Measurements from ENCODE around the gene ADD2.
"Not testable (repeated sequence)": the region's sequence is repeated elsewhere in the genome, so short reads cannot be mapped to it uniquely, and the experiment has no call there.

ADD2 gene

GRCh38 chr2:70745276-70745825 lies 22.6 kb downstream of the ADD2 start:
- TF ChIP-seq, protein P1, sequence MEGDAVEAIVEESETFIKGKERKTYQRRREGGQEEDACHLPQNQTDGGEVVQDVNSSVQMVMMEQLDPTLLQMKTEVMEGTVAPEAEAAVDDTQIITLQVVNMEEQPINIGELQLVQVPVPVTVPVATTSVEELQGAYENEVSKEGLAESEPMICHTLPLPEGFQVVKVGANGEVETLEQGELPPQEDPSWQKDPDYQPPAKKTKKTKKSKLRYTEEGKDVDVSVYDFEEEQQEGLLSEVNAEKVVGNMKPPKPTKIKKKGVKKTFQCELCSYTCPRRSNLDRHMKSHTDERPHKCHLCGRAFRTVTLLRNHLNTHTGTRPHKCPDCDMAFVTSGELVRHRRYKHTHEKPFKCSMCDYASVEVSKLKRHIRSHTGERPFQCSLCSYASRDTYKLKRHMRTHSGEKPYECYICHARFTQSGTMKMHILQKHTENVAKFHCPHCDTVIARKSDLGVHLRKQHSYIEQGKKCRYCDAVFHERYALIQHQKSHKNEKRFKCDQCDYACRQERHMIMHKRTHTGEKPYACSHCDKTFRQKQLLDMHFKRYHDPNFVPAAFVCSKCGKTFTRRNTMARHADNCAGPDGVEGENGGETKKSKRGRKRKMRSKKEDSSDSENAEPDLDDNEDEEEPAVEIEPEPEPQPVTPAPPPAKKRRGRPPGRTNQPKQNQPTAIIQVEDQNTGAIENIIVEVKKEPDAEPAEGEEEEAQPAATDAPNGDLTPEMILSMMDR (IDR thresholded peaks at IDR 0.05; ENCODE audit: control insufficient read depth, insufficient read depth, low read depth, low read length, missing control alignments): no peak
- DNase-seq (ENCODE audit: low read depth): no peak
- H3K4me3 ChIP-seq (ENCODE audit: control insufficient read depth, low read depth, low read length): no peak overlapping the region

DNA sequence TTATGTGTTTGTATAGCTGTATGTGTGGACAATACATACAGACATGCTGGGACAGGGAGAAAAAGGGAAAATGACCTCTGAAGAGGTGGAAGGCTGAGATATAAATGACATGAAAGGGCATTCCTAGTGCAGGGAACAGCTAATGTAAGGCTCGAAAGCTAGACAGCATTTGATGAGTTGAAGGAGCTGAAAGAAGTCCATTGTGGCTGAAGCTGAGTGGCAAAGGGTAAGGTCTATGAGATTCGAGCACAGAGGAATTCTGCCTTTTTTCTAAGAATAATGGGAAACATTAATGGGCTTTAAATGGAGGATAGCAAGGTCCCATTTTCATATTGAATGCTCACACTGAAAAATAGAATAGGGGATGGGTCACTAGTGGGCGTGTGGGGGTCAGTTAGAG lies 23.6 kb downstream of the ADD2 start:
- no peak for DNase-seq (ENCODE audit: low read depth)
- TF ChIP-seq, protein P1 (IDR thresholded peaks at IDR 0.05; ENCODE audit: control insufficient read depth, insufficient read depth, low read depth, low read length, missing control alignments): no peak
- no peak overlapping the region for H3K4me3 ChIP-seq (ENCODE audit: control insufficient read depth, low read depth, low read length)

DNA sequence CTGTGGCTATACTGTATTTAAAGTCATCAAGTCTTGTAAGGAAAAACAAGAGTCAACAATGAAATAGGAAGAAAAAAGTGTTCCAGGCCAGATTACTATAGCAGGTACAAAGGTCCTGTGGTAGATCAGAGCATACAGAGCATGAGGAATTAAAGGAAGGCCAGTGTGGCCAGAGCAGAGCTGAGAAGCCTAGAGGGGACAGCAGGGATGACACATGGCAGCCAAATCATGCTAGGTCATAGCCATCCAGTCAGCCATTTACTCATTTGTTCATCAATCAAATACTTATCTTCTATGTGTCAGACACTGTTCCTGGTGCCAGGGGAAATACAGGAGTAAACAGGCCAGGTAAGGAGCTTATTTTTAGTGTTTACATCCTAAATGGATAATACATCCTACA lies 24.3 kb downstream of the ADD2 start:
- H3K4me3 ChIP-seq (ENCODE audit: control insufficient read depth, low read depth, low read length): no peak overlapping the region
- TF ChIP-seq, protein P1 (IDR thresholded peaks at IDR 0.05; ENCODE audit: control insufficient read depth, insufficient read depth, low read depth, low read length, missing control alignments): no peak
- DNase-seq (ENCODE audit: low read depth): no peak

DNA sequence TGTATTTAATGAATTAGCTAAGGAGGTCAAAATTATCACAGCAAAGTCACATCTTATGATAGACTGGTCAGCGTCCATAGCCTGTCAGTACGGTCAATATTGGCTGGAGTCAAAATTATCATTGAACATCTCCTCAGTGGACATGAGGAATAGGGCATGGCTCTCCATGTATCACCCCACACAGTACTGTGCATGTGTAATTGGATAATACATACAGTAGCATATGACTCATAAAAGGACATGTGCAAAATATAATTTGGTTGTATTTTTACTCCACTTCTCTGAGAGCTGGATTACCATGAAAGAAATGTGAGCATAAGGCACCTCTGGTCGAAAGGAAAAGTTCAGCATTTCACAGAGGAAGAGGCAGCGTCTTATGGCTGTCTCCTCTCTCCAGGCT lies 24.9 kb downstream of the ADD2 start:
- TF ChIP-seq, protein P1 (IDR thresholded peaks at IDR 0.05; ENCODE audit: control insufficient read depth, insufficient read depth, low read depth, low read length, missing control alignments): no peak
- DNase-seq (ENCODE audit: low read depth): no peak
- H3K4me3 ChIP-seq (ENCODE audit: control insufficient read depth, low read depth, low read length): no peak overlapping the region

GRCh38 chr2:70739492-70739891 lies 28.5 kb downstream of the ADD2 start:
- H3K4me3 ChIP-seq (ENCODE audit: control insufficient read depth, low read depth, low read length); DNase-seq (ENCODE audit: low read depth): not testable (repeated sequence)

DNA sequence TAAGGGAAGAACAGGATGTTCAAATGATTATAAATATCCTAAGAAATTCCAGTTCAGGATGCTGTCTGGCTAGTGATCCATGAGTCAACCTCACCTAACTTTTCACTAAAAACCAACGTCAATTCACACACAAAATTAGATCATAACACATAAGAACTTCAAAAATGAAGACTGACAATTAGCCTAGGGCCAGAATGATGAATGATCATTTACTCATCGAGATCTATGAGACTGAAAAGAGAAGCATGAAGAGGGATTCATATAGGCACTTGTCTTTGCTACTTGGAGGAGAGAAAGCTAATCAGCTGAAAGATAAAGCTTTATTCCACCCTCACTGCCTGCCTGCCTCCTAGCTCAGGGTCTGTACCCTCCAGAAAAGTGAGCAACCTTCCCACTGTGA lies 29.8 kb downstream of the ADD2 start:
- H3K4me3 ChIP-seq (ENCODE audit: control insufficient read depth, low read depth, low read length): no peak overlapping the region
- TF ChIP-seq, protein P1 (IDR thresholded peaks at IDR 0.05; ENCODE audit: control insufficient read depth, insufficient read depth, low read depth, low read length, missing control alignments): no peak
- DNase-seq (ENCODE audit: low read depth): no peak

GRCh38 chr2:70735071-70735470 lies 32.9 kb downstream of the ADD2 start:
- no peak for DNase-seq (ENCODE audit: low read depth)
- H3K4me3 ChIP-seq (ENCODE audit: control insufficient read depth, low read depth, low read length): no peak overlapping the region

More at GRCh38 chr2:70735071-70735470, 32.9 kb downstream of the ADD2 start:
- TF ChIP-seq, protein P1 (IDR thresholded peaks at IDR 0.05; ENCODE audit: control insufficient read depth, insufficient read depth, low read depth, low read length, missing control alignments): no peak
